Heart right ventricle (tissue), 16 donors: ENCODE data around the gene RASAL2. TPM values are rescaled to one million over a fixed set of nuclear protein-coding genes. Genes with fewer than 3 reads are reported as not detected.

ENCODE experiments used
- ATAC-seq, 8 donors: fragments of 200-7000 bp; cut with Tn5 transposase; one replicate each; pipeline ENCODE4 v1.9.1; 2020; ENCODE audit warnings: mild to moderate bottlenecking in 8 of 8, moderate library complexity in 8 of 8, moderate number of reproducible peaks in 1 of 8
- DNase-seq, 2 donors: peaks; one replicate each; pipeline ENCODE4 v3.0.0-alpha.2; 2020
- H3K27ac ChIP-seq, 10 donors: fragments of 200-600 bp; sonication (generic) in 2 of 10; one replicate each; pipeline versions ENCODE4 v1.5.0 to v1.8.0; 2020 to 2022; ENCODE audit warnings: mild to moderate bottlenecking in 3 of 10
- H3K27me3 ChIP-seq, 7 donors: fragments of 200-600 bp; one replicate each; pipeline ENCODE4 v1.8.0; 2021 to 2022; ENCODE audit warnings: mild to moderate bottlenecking in 2 of 7
- H3K36me3 ChIP-seq, 9 donors: fragments of 200-600 bp; sonication (generic) in 1 of 9; one replicate each; pipeline versions ENCODE4 v1.5.0 to v1.8.0; 2020 to 2022; ENCODE audit warnings: mild to moderate bottlenecking in 2 of 9
- H3K4me1 ChIP-seq, 9 donors: fragments of 200-600 bp; sonication (generic) in 1 of 9; one replicate each; pipeline versions ENCODE4 v1.5.0 to v1.8.0; 2020 to 2022; ENCODE audit warnings: mild to moderate bottlenecking in 4 of 9
- H3K4me3 ChIP-seq, 10 donors: fragments of 200-600 bp; sonication (generic) in 2 of 10; one replicate each; pipeline versions ENCODE4 v1.5.0 to v1.8.0; 2020 to 2022; ENCODE audit warnings: mild to moderate bottlenecking in 7 of 10, moderate library complexity in 2 of 10
- H3K9me3 ChIP-seq, 11 donors: fragments of 200-600 bp in 10 of 11; sonication (generic) in 2 of 11; one replicate each; pipeline versions ENCODE4 v1.5.0 to v1.8.0; 2013 to 2022; ENCODE audit warnings: mild to moderate bottlenecking in 2 of 11, control low read depth in 1 of 11, moderate library complexity in 1 of 11
- WGBS, 2 donors: extraction: QIAGEN DNeasy Blood & Tissue Kit; methylation state at CpG; one replicate each; pipeline ENCODE4 v1.1.7; 2013; ENCODE audit warnings: inconsistent platforms in 1 of 2; 5-methylcytosine and 5-hydroxymethylcytosine counted together
- intact Hi-C, 10 donors: fragments of 100-400 bp; cut with DNase I; formaldehyde crosslinking; loops; one replicate each; pipeline versions ENCODE4 v1.11.1 to v1.14.2; 2022
- long read RNA-seq, 3 donors: library from polyadenylated mRNA; unstranded; transcript quantifications; one replicate each; pipeline ENCODE4 v2.0.0, GENCODE V29; 2020 to 2021
- polyA plus RNA-seq, 2 donors: library from polyadenylated mRNA; stranded (reverse); fragments of 200-250 nt; gene quantifications; one replicate each; pipeline ENCODE4 v1.2.3, GENCODE V29; 2013
- total RNA-seq, 10 donors: library from RNA; stranded (reverse); fragmentation: NEBNext Ultra II Directional in 3 of 10; extraction: Animal tissue kit (Norgen Biotek cat#: 25700) in 3 of 10; gene quantifications; one replicate each; pipeline versions ENCODE4 v1.2.1 to v1.2.4, GENCODE V29; 2021 to 2023
- TF ChIP-seq, protein P1 (sequence below), 9 donors: fragments of 200-600 bp; sonication (generic) in 2 of 9; IDR thresholded peaks; one replicate each; pipeline versions ENCODE4 v1.5.0 to v1.8.0; 2021 to 2022; ENCODE audit warnings: antibody characterized with exemption in 9 of 9, mild to moderate bottlenecking in 5 of 9, moderate library complexity in 1 of 9
- donor health status: Arrhythmogenic right ventricular cardiomyopathy.
- donor health status: ischemic (EF 13 %, LVEDD 7.1; RV severe dilation, severe dysfunction).
- donor health status: healthy with polysubstance abuse.
- donor health status: DM: no; HTN: yes; CAD: no.
- donor health status: DM: no; HTN: no; CAD: no.
- donor health status: ischemic (EF 25% LVEDD 6.9; RV normal size, moderate dysfunction).
- donor health status: ischemic (EF 25% LVEDD 5.7; RV mildly dilated, moderate dysfunction).
- donor health status: healthy.
- donor health status: DM: yes; HTN: yes; CAD: no.
- donor health status: Ischemic cardiomyopathy.
- donor health status: ischemic (EF 35%, LVEDD 5.7; RV mildly dilated, moderate dysfunction).
- donor health status: nonischemic (EF 11% LVEDD 7.7; RV severe dilation, severe dysfunction).
- donor health status: DM: yes; HTN: yes; CAD: no.
- donor health status: PGD.
- donor health status: ischemic (EF 29% LVEDD 5.4; RV normal size, mild dysfunction).
- donor health status: nonischemic (EF 23%, LVEDD 6.1; RV moderate dilation, normal function).

RASAL2 gene
- total RNA-seq (10 to 100 TPM; 26.5 to 59.8 (median 40.0) TPM), polyA plus RNA-seq (1 to 10 TPM; 3.5 to 9.1 TPM)
- long read RNA-seq, donor 1, partial matches to known transcripts = 9 of 14 reads
- long read RNA-seq, donor 1, other reads (novel, unspliced or antisense) = 5 of 14 reads
- long read RNA-seq, donor 2, partial matches to known transcripts = 17 of 29 reads
- long read RNA-seq, donor 2, other reads (novel, unspliced or antisense) = 12 of 29 reads
- long read RNA-seq, donor 3, partial matches to known transcripts = 12 of 35 reads
- long read RNA-seq, donor 3, other reads (novel, unspliced or antisense) = 23 of 35 reads

DNA sequence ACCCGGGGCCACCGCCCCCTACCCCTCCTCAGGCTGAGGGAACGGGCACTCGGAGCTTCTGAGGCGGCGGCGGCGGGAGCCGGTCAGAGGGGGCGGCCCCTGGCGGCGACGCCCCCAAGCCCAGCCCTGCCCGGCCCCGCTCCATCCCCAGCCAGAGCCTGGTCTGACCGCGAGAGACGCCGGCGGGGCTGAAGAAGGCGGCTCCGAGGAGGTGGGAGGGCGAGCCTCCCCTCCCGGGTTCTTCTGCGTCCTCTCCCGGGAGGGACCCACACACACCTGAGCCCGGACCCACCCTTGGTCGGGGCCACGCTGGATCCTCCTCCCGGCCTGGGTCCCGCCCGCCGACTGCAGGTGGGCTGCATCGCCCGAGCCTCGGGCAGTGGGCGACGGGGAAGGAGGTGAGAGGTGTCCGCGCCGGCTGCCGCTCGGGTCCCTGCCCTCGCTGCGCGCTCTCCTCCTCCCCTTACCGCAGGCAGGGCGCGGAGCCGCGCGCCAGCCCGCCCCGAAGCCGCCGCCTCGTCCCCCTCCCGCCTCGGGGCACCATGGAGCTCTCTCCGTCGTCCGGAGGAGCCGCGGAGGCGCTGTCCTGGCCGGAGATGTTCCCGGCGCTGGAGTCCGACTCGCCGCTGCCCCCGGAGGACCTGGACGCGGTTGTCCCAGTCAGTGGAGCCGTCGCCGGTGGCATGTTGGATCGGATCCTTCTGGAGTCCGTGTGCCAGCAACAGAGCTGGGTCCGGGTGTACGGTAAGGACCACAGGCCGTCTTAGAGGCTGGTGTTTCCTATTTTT is at the start of gene RASAL2:
Gene RASAL2, plus strand, starts transcription at position 154 of the 788 bp plus-strand sequence. Its CDS starts 389 bp downstream, at position 543.
- 0% methylated on average over 74 to 82 of the region's 82 CpGs for WGBS, 2 donors
- intact Hi-C loops = loop anchor here in 9 of 10 donors (1.0 to 10.0 kb wide), 10 partner anchors 35 to 191 kb away; no protein-coding TSS in a partner anchor
- H3K27ac ChIP-seq = peak within 1 kb of the TSS; percentile 75 to 97 (median 94)
- peaks cover 0 to 14% (median 0%) of the 10 kb centered on the region in 7 donors for H3K27me3 ChIP-seq
- peak; percentile 68 to 77 for DNase-seq
- peaks cover 0 to 61% (median 51%) of the 10 kb centered on the region in 9 donors for H3K4me1 ChIP-seq
- ATAC-seq = peak; percentile 70 to 91 (median 80)
- H3K4me3 ChIP-seq = peak within 1 kb of the TSS; percentile 45 to 100 (median 96)
- TF ChIP-seq, protein P1, sequence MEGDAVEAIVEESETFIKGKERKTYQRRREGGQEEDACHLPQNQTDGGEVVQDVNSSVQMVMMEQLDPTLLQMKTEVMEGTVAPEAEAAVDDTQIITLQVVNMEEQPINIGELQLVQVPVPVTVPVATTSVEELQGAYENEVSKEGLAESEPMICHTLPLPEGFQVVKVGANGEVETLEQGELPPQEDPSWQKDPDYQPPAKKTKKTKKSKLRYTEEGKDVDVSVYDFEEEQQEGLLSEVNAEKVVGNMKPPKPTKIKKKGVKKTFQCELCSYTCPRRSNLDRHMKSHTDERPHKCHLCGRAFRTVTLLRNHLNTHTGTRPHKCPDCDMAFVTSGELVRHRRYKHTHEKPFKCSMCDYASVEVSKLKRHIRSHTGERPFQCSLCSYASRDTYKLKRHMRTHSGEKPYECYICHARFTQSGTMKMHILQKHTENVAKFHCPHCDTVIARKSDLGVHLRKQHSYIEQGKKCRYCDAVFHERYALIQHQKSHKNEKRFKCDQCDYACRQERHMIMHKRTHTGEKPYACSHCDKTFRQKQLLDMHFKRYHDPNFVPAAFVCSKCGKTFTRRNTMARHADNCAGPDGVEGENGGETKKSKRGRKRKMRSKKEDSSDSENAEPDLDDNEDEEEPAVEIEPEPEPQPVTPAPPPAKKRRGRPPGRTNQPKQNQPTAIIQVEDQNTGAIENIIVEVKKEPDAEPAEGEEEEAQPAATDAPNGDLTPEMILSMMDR (IDR thresholded peaks at IDR 0.05) = peak in 6 of 9 donors; percentile 14 to 47 (median 28)
- H3K9me3 ChIP-seq = no peaks in the 10 kb centered on the region
- H3K36me3 ChIP-seq = no peaks in the 10 kb centered on the region

DNA sequence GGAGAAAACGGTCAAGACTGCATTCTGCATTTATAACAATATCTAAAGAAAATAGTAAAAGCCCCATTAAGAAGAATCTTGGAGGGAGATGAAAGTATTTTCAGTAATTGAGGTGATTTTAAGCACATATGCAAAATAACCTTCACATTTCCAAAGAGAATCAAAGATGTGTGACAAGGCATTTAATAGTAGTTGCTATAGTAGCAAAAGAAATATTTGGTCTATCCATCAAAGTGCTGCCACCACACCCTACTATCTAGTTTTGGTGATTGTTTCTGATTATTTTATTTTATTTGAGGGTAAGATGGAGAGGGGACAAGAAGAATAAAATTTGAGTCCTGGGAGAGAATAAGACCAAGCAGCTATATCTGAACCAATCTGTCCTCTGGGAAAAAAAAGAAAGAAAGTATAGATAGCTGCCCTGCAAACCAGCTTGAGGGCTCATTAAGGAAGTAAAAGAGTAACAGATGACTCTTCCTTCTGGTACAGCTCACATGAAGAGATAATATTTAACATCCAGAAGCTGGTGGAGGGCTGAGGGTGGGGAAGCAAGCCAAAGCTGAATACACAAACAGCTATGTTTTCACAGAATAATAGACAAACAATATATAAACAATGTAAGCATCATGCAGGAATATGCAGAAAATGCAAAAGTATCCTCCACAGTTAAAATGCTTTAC is 47.2 kb upstream of the RASAL2 start:
- intact Hi-C loops = loop anchor here in 1 of 10 donors (5.0 kb wide), 1 partner anchor 236 kb away; no protein-coding TSS in a partner anchor
- Histone ChIP-seq H3K27me3 (no peaks in the 10 kb centered on the region), H3K27ac (no peak overlapping the region), H3K9me3 (peaks cover 0 to 14% (median 0%) of the 10 kb centered on the region in 11 donors), H3K4me1 (peaks cover 0 to 18% (median 9%) of the 10 kb centered on the region in 9 donors), H3K36me3 (no peaks in the 10 kb centered on the region), H3K4me3 (no peak overlapping the region)
- ATAC-seq = no peak
- 79 to 91% methylated on average over 1 of the region's 1 CpG for WGBS, 2 donors
- DNase-seq = no peak
- TF ChIP-seq, protein P1 (IDR thresholded peaks at IDR 0.05) = no peak

DNA sequence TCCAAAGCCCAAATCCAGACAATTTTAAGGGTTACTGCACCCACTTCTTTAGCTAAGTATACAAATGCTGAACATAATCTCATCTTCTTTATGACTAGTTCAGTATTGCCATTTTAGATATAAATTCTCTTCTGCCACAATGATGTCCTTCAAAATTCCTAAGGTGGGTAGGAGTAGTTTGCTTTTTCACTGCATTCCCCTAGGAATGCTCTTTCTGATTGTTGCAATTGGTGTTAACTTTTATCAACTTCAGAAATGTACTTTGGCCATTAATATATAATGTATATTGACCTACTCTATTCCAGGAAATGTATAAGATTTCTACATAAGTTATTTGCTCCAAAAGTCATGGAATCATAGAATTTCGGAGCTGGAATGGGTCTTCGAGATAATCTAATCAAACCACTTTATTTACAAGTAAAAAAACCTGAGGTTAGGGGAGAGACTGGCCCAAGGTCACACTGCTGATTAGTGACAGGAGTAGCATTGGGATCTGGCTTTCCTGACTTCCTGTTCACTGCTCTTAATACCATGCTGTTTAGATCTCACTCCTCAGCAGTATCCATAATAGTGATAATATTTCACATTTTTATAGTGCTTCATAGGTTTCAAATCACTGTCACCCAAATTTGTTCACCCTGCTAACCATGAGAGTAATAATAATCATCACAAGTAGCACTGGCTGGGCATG is 46.4 kb upstream of the RASAL2 start:
- DNase-seq (no peak), ATAC-seq (no peak)
- Histone ChIP-seq H3K9me3 (peaks cover 0 to 14% (median 0%) of the 10 kb centered on the region in 11 donors), H3K4me1 (peaks cover 0 to 24% (median 15%) of the 10 kb centered on the region in 9 donors), H3K4me3 (no peak overlapping the region), H3K27me3 (no peaks in the 10 kb centered on the region), H3K36me3 (no peaks in the 10 kb centered on the region), H3K27ac (no peak overlapping the region)
- intact Hi-C loops = loop anchor here in 1 of 10 donors (5.0 kb wide), 1 partner anchor 235 kb away; no protein-coding TSS in a partner anchor
- WGBS, 2 donors = 80 to 83% methylated on average over 2 of the region's 2 CpGs
- TF ChIP-seq, protein P1 (IDR thresholded peaks at IDR 0.05) = no peak
